ENCODE measurements around the gene CFAP61.

The CFAP61 gene

GRCh38 chr20:20024942-20025341 lies 27.4 kb upstream of the CFAP61 start:
- no peak for DNase-seq
- H3K27me3 ChIP-seq = no peaks in the 10 kb centered on the region
- no peak overlapping the region for H3K4me3 ChIP-seq (ENCODE audit: low read depth, low read length)
- H3K4me1 ChIP-seq = no peaks in the 10 kb centered on the region
- no peak for TF ChIP-seq CTCF (IDR thresholded peaks at IDR 0.05; ENCODE audit: low read depth, low read length)
- H3K9me3 ChIP-seq = no peaks in the 10 kb centered on the region
- H3K36me3 ChIP-seq = peaks cover 39% of the 10 kb centered on the region

GRCh38 chr20:20027284-20027683 lies 25.0 kb upstream of the CFAP61 start:
- no peaks in the 10 kb centered on the region for H3K9me3 ChIP-seq
- peaks cover 56% of the 10 kb centered on the region for H3K36me3 ChIP-seq
- no peaks in the 10 kb centered on the region for H3K4me1 ChIP-seq
- H3K27me3 ChIP-seq = no peaks in the 10 kb centered on the region
- DNase-seq = no peak
- no peak for TF ChIP-seq CTCF (IDR thresholded peaks at IDR 0.05; ENCODE audit: low read depth, low read length)
- no peak overlapping the region for H3K4me3 ChIP-seq (ENCODE audit: low read depth, low read length)

GRCh38 chr20:20031790-20032189 lies 20.5 kb upstream of the CFAP61 start:
- DNase-seq = no peak
- Histone ChIP-seq H3K36me3 (peaks cover 76% of the 10 kb centered on the region), H3K4me1 (peaks cover 8% of the 10 kb centered on the region; the same call in 1 of the 2 replicates), H3K27me3 (no peaks in the 10 kb centered on the region), H3K4me3 (ENCODE audit: low read depth, low read length) (no peak overlapping the region), H3K9me3 (no peaks in the 10 kb centered on the region)
- no peak for TF ChIP-seq CTCF (IDR thresholded peaks at IDR 0.05; ENCODE audit: low read depth, low read length)

- Histone ChIP-seq H3K4me1 (peaks cover 8% of the 10 kb centered on the region; the same call in 1 of the 2 replicates), H3K4me3 (ENCODE audit: low read depth, low read length) (no peak overlapping the region), H3K9me3 (no peaks in the 10 kb centered on the region), H3K36me3 (peaks cover 79% of the 10 kb centered on the region), H3K27me3 (no peaks in the 10 kb centered on the region)
- no peak for TF ChIP-seq CTCF (IDR thresholded peaks at IDR 0.05; ENCODE audit: low read depth, low read length)
- peak; percentile 39 for DNase-seq
These were observed 17.8 kb upstream of the CFAP61 start for GRCh38 chr20:20034486-20034885.

- no peaks in the 10 kb centered on the region for H3K27me3 ChIP-seq
- no peak overlapping the region for H3K4me3 ChIP-seq (ENCODE audit: low read depth, low read length)
- peaks cover 78% of the 10 kb centered on the region for H3K36me3 ChIP-seq
- no peak for TF ChIP-seq CTCF (IDR thresholded peaks at IDR 0.05; ENCODE audit: low read depth, low read length)
- no peaks in the 10 kb centered on the region for H3K9me3 ChIP-seq
- DNase-seq = no peak
- H3K4me1 ChIP-seq = peaks cover 8% of the 10 kb centered on the region; the same call in 1 of the 2 replicates
These were observed 15.6 kb upstream of the CFAP61 start for GRCh38 chr20:20036756-20037155.

GRCh38 chr20:20037960-20038359 lies 14.4 kb upstream of the CFAP61 start:
- no peaks in the 10 kb centered on the region for H3K27me3 ChIP-seq
- no peaks in the 10 kb centered on the region for H3K9me3 ChIP-seq
- peaks cover 8% of the 10 kb centered on the region; the same call in 1 of the 2 replicates for H3K4me1 ChIP-seq
- H3K4me3 ChIP-seq (ENCODE audit: low read depth, low read length) = no peak overlapping the region
- no peak for TF ChIP-seq CTCF (IDR thresholded peaks at IDR 0.05; ENCODE audit: low read depth, low read length)
- peaks cover 78% of the 10 kb centered on the region for H3K36me3 ChIP-seq
- no peak for DNase-seq
